ENCODE data around the gene SLC7A8.

The SLC7A8 gene

GRCh38 chr14:23122086-23122485 is 61.4 kb downstream of the SLC7A8 start:
- no peak overlapping the region for H3K4me3 ChIP-seq (replicated peaks; ENCODE audit: insufficient read depth, low read length)
- H3K27me3 ChIP-seq (ENCODE audit: insufficient read depth, poor library complexity, severe bottlenecking): no peaks in the 10 kb centered on the region
- DNase-seq (ENCODE audit: low read depth in 1 of 2, low spot score in 1 of 2): no peak
- TF ChIP-seq POLR2AphosphoS5 (IDR thresholded peaks at IDR 0.05; ENCODE audit: low read depth) (no peak), CTCF (IDR thresholded peaks at IDR 0.05; ENCODE audit: insufficient read depth, low read length) (no peak), GABPA (IDR thresholded peaks at IDR 0.05; ENCODE audit: low read depth) (no peak), SPI1 (IDR thresholded peaks at IDR 0.05; ENCODE audit: borderline replicate concordance, low read depth) (no peak), REST (IDR thresholded peaks at IDR 0.05; ENCODE audit: insufficient replicate concordance, low read depth) (no peak)
- H3K27ac ChIP-seq (replicated peaks): no peak overlapping the region

GRCh38 chr14:23121361-23121771 is 62.1 kb downstream of the SLC7A8 start:
- H3K4me3 ChIP-seq (replicated peaks; ENCODE audit: insufficient read depth, low read length): no peak overlapping the region
- H3K27me3 ChIP-seq (ENCODE audit: insufficient read depth, poor library complexity, severe bottlenecking): no peaks in the 10 kb centered on the region
- TF ChIP-seq GABPA (IDR thresholded peaks at IDR 0.05; ENCODE audit: low read depth) (no peak), SPI1 (IDR thresholded peaks at IDR 0.05; ENCODE audit: borderline replicate concordance, low read depth) (no peak), REST (IDR thresholded peaks at IDR 0.05; ENCODE audit: insufficient replicate concordance, low read depth) (no peak), POLR2AphosphoS5 (IDR thresholded peaks at IDR 0.05; ENCODE audit: low read depth) (no peak), CTCF (IDR thresholded peaks at IDR 0.05; ENCODE audit: insufficient read depth, low read length) (no peak)
- H3K27ac ChIP-seq (replicated peaks): no peak overlapping the region
- no peak for DNase-seq (ENCODE audit: low read depth in 1 of 2, low spot score in 1 of 2)

GRCh38 chr14:23120541-23121251 is 62.8 kb downstream of the SLC7A8 start:
- H3K27me3 ChIP-seq (ENCODE audit: insufficient read depth, poor library complexity, severe bottlenecking): no peaks in the 10 kb centered on the region
- peak; percentile 87 to 93 for DNase-seq (ENCODE audit: low read depth in 1 of 2, low spot score in 1 of 2)
- no peak overlapping the region for H3K4me3 ChIP-seq (replicated peaks; ENCODE audit: insufficient read depth, low read length)
- 0 out of 2 replicates have a peak, but pooled peaks have one; percentile 16 for TF ChIP-seq GABPA (IDR thresholded peaks at IDR 0.05; ENCODE audit: low read depth)
- TF ChIP-seq SPI1 (IDR thresholded peaks at IDR 0.05; ENCODE audit: borderline replicate concordance, low read depth): peak; percentile 49; the same call in 1 of the 2 replicates
- peak; percentile 100 for TF ChIP-seq CTCF (IDR thresholded peaks at IDR 0.05; ENCODE audit: insufficient read depth, low read length)
- no peak for TF ChIP-seq REST (IDR thresholded peaks at IDR 0.05; ENCODE audit: insufficient replicate concordance, low read depth)
- H3K27ac ChIP-seq (replicated peaks): peak overlapping the region; percentile 99
